Activated CD8-positive, alpha-beta T cell treated with anti-CD3 and anti-CD28 coated beads for 36 hours (primary cell): ENCODE data around the gene FSIP1. TPM values are rescaled to one million over a fixed set of nuclear protein-coding genes. Genes with fewer than 3 reads are reported as not detected.

Experiments
- ATAC-seq: fragments of 200-7000 bp; cut with Tn5 transposase; one replicate; pipeline ENCODE4 v1.10.0; 2021; ENCODE audit warnings: mild to moderate bottlenecking, moderate library complexity
- CTCF ChIA-PET: fragments of 350-600 bp; sonication (Branson Sonifier 250); formaldehyde crosslinking; loops from one replicate; lab custom pipeline; 2021; ENCODE audit warnings: antibody characterized with exemption; lab: Charles Lee
- POLR2A ChIA-PET: fragments of 350-600 bp; sonication (Branson Sonifier 250); formaldehyde crosslinking; loops from one replicate; lab custom pipeline; 2021; ENCODE audit warnings: antibody characterized with exemption; lab: Charles Lee
- DNase-seq: peaks from one replicate; pipeline ENCODE4 v3.0.0-alpha.2; 2020
- H3K27ac Mint-ChIP-seq: one replicate; pipeline ENCODE4 v1.8.0; 2021; ENCODE audit warnings: mild to moderate bottlenecking, mixed read lengths
- H3K27me3 Mint-ChIP-seq: one replicate; pipeline ENCODE4 v1.8.0; 2021; ENCODE audit warnings: mixed read lengths
- H3K36me3 Mint-ChIP-seq: one replicate; pipeline ENCODE4 v1.8.0; 2021; ENCODE audit warnings: low read depth, mixed read lengths
- H3K4me1 Mint-ChIP-seq: one replicate; pipeline ENCODE4 v1.8.0; 2021; ENCODE audit warnings: low read depth, mixed read lengths
- H3K4me3 Mint-ChIP-seq: one replicate; pipeline ENCODE4 v1.8.0; 2021; ENCODE audit warnings: mild to moderate bottlenecking, moderate library complexity, mixed read lengths
- H3K9me3 Mint-ChIP-seq: one replicate; pipeline ENCODE4 v1.8.0; 2021; ENCODE audit warnings: mixed read lengths
- intact Hi-C: fragments of 100-400 bp; cut with micrococcal nuclease; formaldehyde crosslinking; loops from one replicate; pipeline ENCODE4 v1.10.0; 2022
- total RNA-seq, 2 experiments: library from RNA; stranded (reverse); gene quantifications; one replicate each; pipeline ENCODE4 v1.2.3, GENCODE V29; 2021
- TF ChIP-seq, protein P1 (sequence below): fragments of 200-600 bp; IDR thresholded peaks from one replicate; pipeline ENCODE4 v1.8.0; 2022; ENCODE audit warnings: antibody characterized with exemption, mild to moderate bottlenecking

Gene FSIP1
- total RNA-seq, 2 experiments from 2014 or later: 0.36 to 0.43 TPM

DNA sequence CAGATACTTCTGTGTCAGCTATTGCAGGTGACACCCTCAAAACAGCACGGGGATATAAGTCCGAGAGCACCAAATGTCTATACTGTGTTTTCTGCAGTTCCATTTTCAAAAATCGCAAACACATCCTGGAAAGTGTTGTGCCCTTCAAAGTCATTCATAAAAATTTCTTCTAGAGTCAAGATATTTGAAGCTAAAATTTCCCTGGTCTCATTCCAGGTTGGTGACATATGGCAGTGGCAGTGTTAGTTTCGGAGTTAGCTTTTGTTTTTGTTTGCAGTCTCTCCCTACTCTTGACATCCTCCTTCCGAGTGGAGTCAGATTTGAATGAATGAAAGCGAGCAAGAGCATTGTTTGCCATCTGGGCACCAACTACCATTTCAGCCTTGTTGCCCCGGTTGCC, 3.2 kb upstream of the FSIP1 start:
- no peak for ATAC-seq
- no peak for DNase-seq
- no peaks in the 10 kb centered on the region for H3K9me3 Mint-ChIP-seq
- TF ChIP-seq, protein P1, sequence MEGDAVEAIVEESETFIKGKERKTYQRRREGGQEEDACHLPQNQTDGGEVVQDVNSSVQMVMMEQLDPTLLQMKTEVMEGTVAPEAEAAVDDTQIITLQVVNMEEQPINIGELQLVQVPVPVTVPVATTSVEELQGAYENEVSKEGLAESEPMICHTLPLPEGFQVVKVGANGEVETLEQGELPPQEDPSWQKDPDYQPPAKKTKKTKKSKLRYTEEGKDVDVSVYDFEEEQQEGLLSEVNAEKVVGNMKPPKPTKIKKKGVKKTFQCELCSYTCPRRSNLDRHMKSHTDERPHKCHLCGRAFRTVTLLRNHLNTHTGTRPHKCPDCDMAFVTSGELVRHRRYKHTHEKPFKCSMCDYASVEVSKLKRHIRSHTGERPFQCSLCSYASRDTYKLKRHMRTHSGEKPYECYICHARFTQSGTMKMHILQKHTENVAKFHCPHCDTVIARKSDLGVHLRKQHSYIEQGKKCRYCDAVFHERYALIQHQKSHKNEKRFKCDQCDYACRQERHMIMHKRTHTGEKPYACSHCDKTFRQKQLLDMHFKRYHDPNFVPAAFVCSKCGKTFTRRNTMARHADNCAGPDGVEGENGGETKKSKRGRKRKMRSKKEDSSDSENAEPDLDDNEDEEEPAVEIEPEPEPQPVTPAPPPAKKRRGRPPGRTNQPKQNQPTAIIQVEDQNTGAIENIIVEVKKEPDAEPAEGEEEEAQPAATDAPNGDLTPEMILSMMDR: no peak
- CTCF ChIA-PET: interaction anchor here (0.8 to 1.8 kb wide), 11 partner anchors 8 to 551 kb away, joined by 3 to 4 read pairs (median 3); no protein-coding TSS in a partner anchor
- peaks cover 55% of the 10 kb centered on the region for H3K4me1 Mint-ChIP-seq
- no peak overlapping the region for H3K27ac Mint-ChIP-seq
- H3K27me3 Mint-ChIP-seq: no peaks in the 10 kb centered on the region
- peaks cover 3% of the 10 kb centered on the region for H3K36me3 Mint-ChIP-seq
- intact Hi-C loops: loop anchor here (5.0 to 10.0 kb wide), 2 partner anchors 86 to 249 kb away; partner anchors contain the start of gene SRP14
- POLR2A ChIA-PET: no interaction called here
- no peak overlapping the region for H3K4me3 Mint-ChIP-seq

DNA sequence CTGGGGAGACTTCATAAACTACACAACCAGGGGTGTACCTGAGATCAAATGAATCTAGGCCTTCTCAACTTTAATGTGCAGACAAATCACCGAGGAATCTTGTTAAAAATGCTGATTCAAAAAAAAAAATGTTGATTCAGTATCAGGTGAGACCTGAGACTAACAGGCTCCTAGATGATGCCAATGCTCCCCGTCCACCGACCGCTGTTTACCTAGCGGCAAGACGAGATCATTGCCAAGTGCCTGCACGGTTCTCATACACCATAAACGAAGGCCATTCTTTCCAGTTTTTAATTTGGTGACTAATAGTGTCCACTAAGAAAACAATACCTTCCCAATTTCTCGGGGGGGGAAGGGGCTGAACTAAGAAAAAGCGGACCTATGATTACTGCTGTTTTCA, 2.5 kb upstream of the FSIP1 start:
- TF ChIP-seq, protein P1: no peak
- H3K27ac Mint-ChIP-seq: no peak overlapping the region
- CTCF ChIA-PET: interaction anchor here (0.8 to 1.8 kb wide), 11 partner anchors 7 to 552 kb away, joined by 3 to 6 read pairs (median 3); partner anchors contain the start of gene SRP14
- H3K27me3 Mint-ChIP-seq: no peaks in the 10 kb centered on the region
- no peak for ATAC-seq
- no peaks in the 10 kb centered on the region for H3K9me3 Mint-ChIP-seq
- DNase-seq: no peak
- peaks cover 55% of the 10 kb centered on the region for H3K4me1 Mint-ChIP-seq
- peak overlapping the region; percentile 42 for H3K4me3 Mint-ChIP-seq
- POLR2A ChIA-PET: no interaction called here
- intact Hi-C loops: loop anchor here (5.0 to 10.0 kb wide), 2 partner anchors 87 to 250 kb away; partner anchors contain the start of gene SRP14
- H3K36me3 Mint-ChIP-seq: peaks cover 3% of the 10 kb centered on the region

GRCh38 chr15:39784638-39785037, 2.0 kb upstream of the FSIP1 start:
- no peak for ATAC-seq
- peaks cover 55% of the 10 kb centered on the region for H3K4me1 Mint-ChIP-seq
- H3K27me3 Mint-ChIP-seq: no peaks in the 10 kb centered on the region
- peaks cover 3% of the 10 kb centered on the region for H3K36me3 Mint-ChIP-seq
- H3K27ac Mint-ChIP-seq: peak overlapping the region; percentile 1
- ChIA-PET CTCF (interaction anchor here (1.2 to 1.8 kb wide), 2 partner anchors 99 to 254 kb away, joined by 4 to 6 read pairs; partner anchors contain the start of gene SRP14), POLR2A (no interaction called here)
- H3K4me3 Mint-ChIP-seq: peak overlapping the region; percentile 42
- intact Hi-C loops: loop anchor here (5.0 to 10.0 kb wide), 3 partner anchors 88 to 250 kb away; partner anchors contain the start of genes EIF2AK4 and SRP14
- DNase-seq: no peak
- TF ChIP-seq, protein P1: no peak
- no peaks in the 10 kb centered on the region for H3K9me3 Mint-ChIP-seq

- ChIA-PET POLR2A (interaction anchor here (1.6 kb wide), 1 partner anchor 1267 kb away, joined by 3 read pairs; no protein-coding TSS in a partner anchor), CTCF (interaction anchor here (1.2 kb wide), 1 partner anchor 254 kb away, joined by 6 read pairs; the partner anchor contains the start of gene SRP14)
- Mint-ChIP-seq H3K27ac (no peak overlapping the region), H3K9me3 (no peaks in the 10 kb centered on the region), H3K4me1 (peaks cover 55% of the 10 kb centered on the region), H3K27me3 (no peaks in the 10 kb centered on the region), H3K36me3 (peaks cover 3% of the 10 kb centered on the region), H3K4me3 (peak overlapping the region; percentile 78)
- DNase-seq (no peak), ATAC-seq (no peak)
- TF ChIP-seq, protein P1: no peak
- intact Hi-C loops: loop anchor here (5.0 to 10.0 kb wide), 2 partner anchors 148 to 251 kb away; partner anchors contain the start of genes EIF2AK4 and SRP14
Measured at GRCh38 chr15:39784125-39784524, 1.5 kb upstream of the FSIP1 start.
